Activated CD4-positive, alpha-beta T cell treated with anti-CD3 and anti-CD28 coated beads, Interleukin-2, amount 10 ng/mL, durations not matched to agents 7 days and 5 days (primary cell): ENCODE data around the gene CD58. TPM values are rescaled to one million over a fixed set of nuclear protein-coding genes. Genes with fewer than 3 reads are reported as not detected.

Experiments used
- CTCF ChIA-PET: fragments of 350-600 bp; sonication (Branson Sonifier 250); formaldehyde crosslinking; loops from one replicate; lab custom pipeline; 2021; ENCODE audit warnings: antibody characterized with exemption; lab: Charles Lee
- POLR2A ChIA-PET: fragments of 350-600 bp; sonication (Branson Sonifier 250); formaldehyde crosslinking; loops from one replicate; lab custom pipeline; 2021; ENCODE audit warnings: antibody characterized with exemption; lab: Charles Lee
- DNase-seq: peaks from one replicate; pipeline ENCODE4 v3.0.0-alpha.2; 2020
- H3K27ac Mint-ChIP-seq: one replicate; pipeline ENCODE4 v1.8.0; 2021; ENCODE audit warnings: mild to moderate bottlenecking, moderate library complexity, mixed read lengths
- H3K27me3 Mint-ChIP-seq: one replicate; pipeline ENCODE4 v1.8.0; 2021; ENCODE audit warnings: mixed read lengths
- H3K36me3 Mint-ChIP-seq: one replicate; pipeline ENCODE4 v1.8.0; 2021; ENCODE audit warnings: low read depth, mixed read lengths
- H3K4me1 Mint-ChIP-seq: one replicate; pipeline ENCODE4 v1.8.0; 2021; ENCODE audit warnings: mixed read lengths
- H3K4me3 Mint-ChIP-seq: one replicate; pipeline ENCODE4 v1.8.0; 2021; ENCODE audit warnings: mild to moderate bottlenecking, moderate library complexity, mixed read lengths
- H3K9me3 Mint-ChIP-seq: one replicate; pipeline ENCODE4 v1.8.0; 2021; ENCODE audit warnings: mixed read lengths
- total RNA-seq, 2 experiments: library from RNA; stranded (reverse); gene quantifications; one replicate each; pipeline ENCODE4 v1.2.3, GENCODE V29; 2021

Gene CD58
- total RNA-seq, 2 experiments from 2014 or later: 22.5 to 29.2 TPM

DNA sequence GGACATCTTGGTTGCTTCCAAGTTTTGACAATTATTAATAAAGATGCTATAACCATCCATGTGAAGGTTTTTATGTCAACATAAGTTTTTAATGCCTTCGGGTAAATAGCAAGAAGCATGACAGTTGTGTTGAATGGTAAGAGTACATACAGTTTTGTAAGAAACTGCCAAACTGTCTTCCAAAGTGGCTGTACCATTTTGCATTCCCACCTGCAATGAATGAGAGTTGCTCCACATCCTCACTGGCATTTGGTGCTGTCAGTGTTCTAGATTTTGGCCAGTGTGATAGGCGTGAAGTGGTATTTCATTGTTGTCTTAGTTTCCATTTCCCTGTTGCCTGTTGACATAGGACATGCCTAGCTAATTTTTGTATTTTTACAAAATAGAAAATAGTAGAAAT is 45.4 kb downstream of the CD58 start:
- POLR2A ChIA-PET: no interaction called here
- no peaks in the 10 kb centered on the region for H3K27me3 Mint-ChIP-seq
- H3K4me1 Mint-ChIP-seq: no peaks in the 10 kb centered on the region
- no peak overlapping the region for H3K27ac Mint-ChIP-seq
- no peak overlapping the region for H3K4me3 Mint-ChIP-seq
- CTCF ChIA-PET: no interaction called here
- DNase-seq: no peak
- H3K36me3 Mint-ChIP-seq: peaks cover 56% of the 10 kb centered on the region
- H3K9me3 Mint-ChIP-seq: peaks cover 20% of the 10 kb centered on the region

DNA sequence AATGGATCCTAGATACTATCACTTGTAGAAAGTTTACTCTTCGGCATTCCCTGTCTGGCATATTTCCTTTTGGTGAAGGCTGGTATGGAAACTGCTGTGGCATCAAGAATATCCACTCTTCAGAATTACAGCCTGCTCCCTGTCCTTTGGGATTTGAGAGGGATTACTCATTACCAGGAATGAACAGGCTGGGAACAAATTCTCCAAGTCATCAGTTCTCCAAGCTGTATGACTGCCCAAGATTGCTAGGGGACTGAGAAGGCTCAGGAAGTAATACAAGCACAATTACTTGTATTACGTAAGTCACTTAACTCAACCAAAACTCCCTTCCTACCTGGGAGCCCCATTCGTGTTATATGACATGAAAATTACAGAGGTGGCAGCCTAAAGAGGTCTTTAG is 49.6 kb downstream of the CD58 start:
- no peak for DNase-seq
- peaks cover 16% of the 10 kb centered on the region for H3K4me1 Mint-ChIP-seq
- H3K4me3 Mint-ChIP-seq: no peak overlapping the region
- ChIA-PET CTCF (no interaction called here), POLR2A (no interaction called here)
- no peaks in the 10 kb centered on the region for H3K27me3 Mint-ChIP-seq
- peaks cover 36% of the 10 kb centered on the region for H3K36me3 Mint-ChIP-seq
- peaks cover 5% of the 10 kb centered on the region for H3K9me3 Mint-ChIP-seq
- H3K27ac Mint-ChIP-seq: no peak overlapping the region

DNA sequence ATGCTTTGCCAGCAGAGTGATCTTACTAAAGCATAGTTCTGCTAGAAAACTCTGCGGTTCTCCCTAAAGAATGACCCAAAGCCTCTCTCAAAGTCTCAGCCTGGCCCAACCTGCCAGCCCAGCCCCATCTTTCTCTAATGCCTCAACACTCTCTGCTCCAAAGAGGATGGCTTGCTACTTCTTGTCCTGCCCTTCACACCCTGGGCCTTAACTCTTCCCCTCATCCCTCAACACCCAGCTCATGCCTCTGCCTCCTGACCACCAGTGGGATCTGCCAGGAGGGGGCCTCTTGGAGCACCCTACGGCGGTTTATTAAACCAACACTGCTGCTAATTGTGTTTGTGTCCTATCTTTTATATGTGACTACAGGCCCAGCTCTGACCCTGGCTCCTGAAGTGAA is 52.4 kb downstream of the CD58 start:
- Mint-ChIP-seq H3K9me3 (no peaks in the 10 kb centered on the region), H3K4me3 (no peak overlapping the region), H3K36me3 (peaks cover 27% of the 10 kb centered on the region), H3K4me1 (peaks cover 38% of the 10 kb centered on the region), H3K27me3 (no peaks in the 10 kb centered on the region), H3K27ac (no peak overlapping the region)
- ChIA-PET POLR2A (no interaction called here), CTCF (no interaction called here)
- DNase-seq: no peak

DNA sequence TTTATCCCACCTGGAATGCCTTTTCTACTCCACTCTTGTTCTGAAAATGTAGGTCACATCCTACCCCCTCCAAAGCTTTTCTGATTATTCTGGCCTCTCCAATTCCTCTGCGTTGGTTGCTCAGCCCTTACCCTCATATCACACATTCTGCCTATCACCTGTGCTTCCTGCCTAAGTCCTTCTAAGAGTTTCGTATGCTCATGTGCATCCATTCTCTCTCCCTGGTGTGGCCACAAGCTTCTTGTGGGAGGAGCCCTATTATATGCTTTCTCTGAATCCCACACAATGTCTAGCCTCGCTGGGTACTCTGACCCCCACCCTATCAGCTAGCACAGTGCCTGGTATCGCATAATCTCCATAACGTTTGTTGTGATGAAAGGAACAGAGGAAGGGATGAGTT is 54.2 kb downstream of the CD58 start:
- POLR2A ChIA-PET: no interaction called here
- H3K36me3 Mint-ChIP-seq: peaks cover 34% of the 10 kb centered on the region
- peak overlapping the region; percentile 71 for H3K27ac Mint-ChIP-seq
- no peak overlapping the region for H3K4me3 Mint-ChIP-seq
- no peaks in the 10 kb centered on the region for H3K27me3 Mint-ChIP-seq
- CTCF ChIA-PET: interaction anchor here (2.0 kb wide), 1 partner anchor 18 kb away, joined by 12 read pairs; no protein-coding TSS in a partner anchor
- H3K9me3 Mint-ChIP-seq: peaks cover 3% of the 10 kb centered on the region
- no peak for DNase-seq
- H3K4me1 Mint-ChIP-seq: peaks cover 50% of the 10 kb centered on the region

DNA sequence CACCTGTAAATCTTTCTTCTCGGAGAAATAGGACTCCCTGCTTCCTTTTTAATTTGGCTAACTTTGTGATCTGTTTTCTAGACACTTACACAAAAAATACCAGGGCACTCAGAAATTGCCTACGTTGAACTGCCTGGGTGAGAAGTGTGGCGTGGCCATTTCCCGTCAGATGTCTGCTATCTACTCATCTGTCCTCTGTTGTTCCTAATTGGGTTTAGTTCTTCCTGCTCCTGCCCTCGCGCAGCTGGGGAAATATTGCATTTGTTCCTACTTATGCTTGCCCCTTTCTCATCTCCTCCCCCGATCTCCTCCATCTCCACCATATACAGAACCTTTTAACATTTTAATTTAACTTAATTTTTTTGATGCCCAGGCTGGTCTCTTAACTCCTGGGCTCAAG is 55.1 kb downstream of the CD58 start:
- no peak for DNase-seq
- peak overlapping the region; percentile 59 for H3K4me3 Mint-ChIP-seq
- peaks cover 38% of the 10 kb centered on the region for H3K36me3 Mint-ChIP-seq
- CTCF ChIA-PET: interaction anchor here (0.9 to 3.5 kb wide), 8 partner anchors 11 to 377 kb away, joined by 3 to 14 read pairs (median 4); no protein-coding TSS in a partner anchor
- H3K4me1 Mint-ChIP-seq: peaks cover 59% of the 10 kb centered on the region
- H3K9me3 Mint-ChIP-seq: peaks cover 10% of the 10 kb centered on the region
- no peaks in the 10 kb centered on the region for H3K27me3 Mint-ChIP-seq
- POLR2A ChIA-PET: interaction anchor here (1.5 kb wide), 1 partner anchor 11 kb away, joined by 4 read pairs; no protein-coding TSS in a partner anchor
- peak overlapping the region; percentile 89 for H3K27ac Mint-ChIP-seq

DNA sequence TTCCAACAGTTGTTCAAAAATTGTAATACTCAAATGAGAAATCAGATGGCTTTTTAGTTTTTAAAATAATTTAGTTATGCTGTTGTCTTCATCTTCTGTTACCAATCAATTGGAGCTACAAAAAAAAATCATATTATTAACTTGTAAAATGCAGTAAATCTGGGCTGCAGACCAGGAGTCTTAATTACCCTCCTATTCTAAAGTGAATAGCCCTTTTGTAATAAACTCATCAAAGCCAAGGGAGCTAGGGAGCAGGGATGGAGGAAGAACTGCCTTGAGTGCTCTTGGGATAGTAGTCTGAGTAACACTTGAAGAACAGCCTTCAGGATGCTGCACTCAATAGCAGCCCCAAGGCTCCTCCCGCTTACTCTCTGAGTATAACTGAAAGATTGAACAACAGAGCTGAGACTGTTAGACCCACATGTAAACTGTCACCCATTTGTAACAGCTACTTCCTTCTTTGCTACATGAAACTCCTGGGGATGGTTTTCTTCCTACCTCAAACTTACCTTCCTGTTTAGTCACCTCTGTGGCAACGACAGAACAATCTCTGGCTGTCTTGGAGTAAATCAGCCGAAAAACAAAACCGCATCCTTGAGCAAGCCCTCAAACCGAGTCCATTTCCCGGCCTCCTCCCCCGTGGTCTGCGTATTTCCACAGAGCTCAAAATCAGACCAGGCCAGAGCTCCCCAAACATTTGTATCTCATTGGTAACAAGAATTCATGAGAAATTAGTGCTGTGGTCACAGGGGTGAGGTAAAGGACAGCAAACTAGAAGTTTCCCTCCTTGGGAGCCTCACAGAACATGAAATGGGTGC is 55.9 kb downstream of the CD58 start:
- ChIA-PET CTCF (interaction anchor here (0.9 to 3.5 kb wide), 13 partner anchors 10 to 376 kb away, joined by 3 to 14 read pairs (median 4); no protein-coding TSS in a partner anchor), POLR2A (interaction anchor here (1.3 to 1.5 kb wide), 2 partner anchors 10 to 54 kb away, joined by 3 to 4 read pairs; no protein-coding TSS in a partner anchor)
- Mint-ChIP-seq H3K27ac (peak overlapping the region; percentile 89), H3K4me1 (peaks cover 64% of the 10 kb centered on the region), H3K36me3 (peaks cover 38% of the 10 kb centered on the region), H3K27me3 (no peaks in the 10 kb centered on the region), H3K9me3 (peaks cover 10% of the 10 kb centered on the region), H3K4me3 (peak overlapping the region; percentile 59)
- peak; percentile 71 for DNase-seq

DNA sequence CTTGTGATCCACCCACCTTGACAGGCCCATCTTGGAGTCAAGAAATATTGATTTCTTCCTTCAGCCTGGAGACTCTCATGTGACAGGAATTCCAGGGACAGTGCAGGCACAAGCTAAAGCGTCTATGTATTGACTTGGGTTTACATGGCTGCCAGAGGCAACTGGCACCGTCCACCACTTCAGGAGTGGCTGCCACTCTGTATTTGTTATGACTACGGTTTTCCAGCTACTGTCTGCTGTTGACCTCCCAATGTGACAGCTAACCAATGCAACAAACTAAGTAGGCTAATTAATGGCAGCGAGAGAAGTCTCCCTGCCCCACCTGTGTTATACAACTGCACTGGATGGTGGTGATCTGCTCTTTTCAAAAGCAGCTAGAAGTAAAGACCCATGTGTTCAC is 56.9 kb downstream of the CD58 start:
- Mint-ChIP-seq H3K36me3 (peaks cover 41% of the 10 kb centered on the region), H3K4me3 (no peak overlapping the region), H3K4me1 (peaks cover 72% of the 10 kb centered on the region), H3K27me3 (no peaks in the 10 kb centered on the region), H3K9me3 (peaks cover 10% of the 10 kb centered on the region), H3K27ac (no peak overlapping the region)
- DNase-seq: no peak
- POLR2A ChIA-PET: interaction anchor here (1.3 to 1.5 kb wide), 2 partner anchors 10 to 55 kb away, joined by 3 to 4 read pairs; no protein-coding TSS in a partner anchor
- CTCF ChIA-PET: interaction anchor here (0.8 to 3.5 kb wide), 4 partner anchors 9 to 60 kb away, joined by 3 to 14 read pairs (median 5); no protein-coding TSS in a partner anchor

DNA sequence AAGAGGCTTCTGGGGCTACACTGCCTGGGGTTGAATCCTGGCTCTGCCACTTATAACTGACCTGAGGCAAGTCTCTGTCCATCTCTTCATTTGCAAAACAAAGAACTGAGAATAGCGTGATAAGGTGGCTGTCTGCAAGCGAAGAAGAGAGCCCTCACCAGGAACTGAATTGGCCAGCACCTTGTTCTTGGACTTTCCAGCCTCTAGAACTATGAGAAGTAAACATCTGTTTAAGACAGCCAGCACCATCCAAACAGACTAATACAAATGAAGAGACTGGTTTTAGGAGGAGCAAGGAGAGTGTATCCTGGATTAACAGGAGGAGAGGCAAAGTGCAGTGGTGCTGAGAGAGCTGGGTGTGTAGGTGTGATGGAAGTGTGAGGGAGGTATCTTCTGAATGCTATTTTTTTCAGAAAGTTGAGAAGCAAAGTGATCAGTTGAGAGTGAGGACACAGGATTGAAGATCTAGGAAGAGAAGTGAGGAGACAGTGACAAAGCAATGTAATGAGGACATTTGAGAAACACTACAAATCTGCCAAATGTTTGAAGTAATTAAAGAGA is 59.3 kb downstream of the CD58 start:
- POLR2A ChIA-PET: no interaction called here

DNA sequence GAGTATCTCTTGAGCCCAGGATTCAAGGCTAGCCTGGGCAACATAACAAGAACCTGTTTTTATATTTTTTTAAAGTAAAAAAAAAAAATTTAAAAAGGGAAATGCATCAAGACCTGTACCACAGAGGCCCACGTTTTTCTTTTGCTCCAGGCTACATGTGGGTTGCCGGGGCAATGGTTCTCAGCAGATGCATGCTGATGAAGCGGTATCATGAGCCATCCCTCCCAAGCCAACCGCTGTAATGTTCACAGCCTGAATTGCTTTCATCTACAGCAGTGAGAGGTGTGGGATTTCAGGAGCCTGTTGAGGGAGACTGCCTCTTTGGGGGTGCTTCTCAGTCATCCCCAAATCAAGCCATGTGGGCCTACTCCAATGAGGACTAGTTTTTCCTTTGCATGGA is 60.5 kb downstream of the CD58 start:
- no peaks in the 10 kb centered on the region for H3K27me3 Mint-ChIP-seq
- POLR2A ChIA-PET: no interaction called here
- no peak overlapping the region for H3K4me3 Mint-ChIP-seq
- CTCF ChIA-PET: interaction anchor here (0.6 to 0.9 kb wide), 2 partner anchors 25 to 80 kb away, joined by 3 to 4 read pairs; no protein-coding TSS in a partner anchor
- H3K9me3 Mint-ChIP-seq: peaks cover 10% of the 10 kb centered on the region
- peaks cover 34% of the 10 kb centered on the region for H3K36me3 Mint-ChIP-seq
- peaks cover 78% of the 10 kb centered on the region for H3K4me1 Mint-ChIP-seq
- no peak for DNase-seq
- H3K27ac Mint-ChIP-seq: no peak overlapping the region

More for the DNA sequence above, 59.3 kb downstream of the CD58 start:
- CTCF ChIA-PET: interaction anchor here (0.6 to 1.4 kb wide), 3 partner anchors 10 to 545 kb away, joined by 3 to 4 read pairs (median 3); no protein-coding TSS in a partner anchor
- DNase-seq: no peak
- peaks cover 34% of the 10 kb centered on the region for H3K36me3 Mint-ChIP-seq
- peaks cover 77% of the 10 kb centered on the region for H3K4me1 Mint-ChIP-seq
- H3K27me3 Mint-ChIP-seq: no peaks in the 10 kb centered on the region
- peaks cover 10% of the 10 kb centered on the region for H3K9me3 Mint-ChIP-seq
- H3K27ac Mint-ChIP-seq: no peak overlapping the region
- H3K4me3 Mint-ChIP-seq: no peak overlapping the region

DNA sequence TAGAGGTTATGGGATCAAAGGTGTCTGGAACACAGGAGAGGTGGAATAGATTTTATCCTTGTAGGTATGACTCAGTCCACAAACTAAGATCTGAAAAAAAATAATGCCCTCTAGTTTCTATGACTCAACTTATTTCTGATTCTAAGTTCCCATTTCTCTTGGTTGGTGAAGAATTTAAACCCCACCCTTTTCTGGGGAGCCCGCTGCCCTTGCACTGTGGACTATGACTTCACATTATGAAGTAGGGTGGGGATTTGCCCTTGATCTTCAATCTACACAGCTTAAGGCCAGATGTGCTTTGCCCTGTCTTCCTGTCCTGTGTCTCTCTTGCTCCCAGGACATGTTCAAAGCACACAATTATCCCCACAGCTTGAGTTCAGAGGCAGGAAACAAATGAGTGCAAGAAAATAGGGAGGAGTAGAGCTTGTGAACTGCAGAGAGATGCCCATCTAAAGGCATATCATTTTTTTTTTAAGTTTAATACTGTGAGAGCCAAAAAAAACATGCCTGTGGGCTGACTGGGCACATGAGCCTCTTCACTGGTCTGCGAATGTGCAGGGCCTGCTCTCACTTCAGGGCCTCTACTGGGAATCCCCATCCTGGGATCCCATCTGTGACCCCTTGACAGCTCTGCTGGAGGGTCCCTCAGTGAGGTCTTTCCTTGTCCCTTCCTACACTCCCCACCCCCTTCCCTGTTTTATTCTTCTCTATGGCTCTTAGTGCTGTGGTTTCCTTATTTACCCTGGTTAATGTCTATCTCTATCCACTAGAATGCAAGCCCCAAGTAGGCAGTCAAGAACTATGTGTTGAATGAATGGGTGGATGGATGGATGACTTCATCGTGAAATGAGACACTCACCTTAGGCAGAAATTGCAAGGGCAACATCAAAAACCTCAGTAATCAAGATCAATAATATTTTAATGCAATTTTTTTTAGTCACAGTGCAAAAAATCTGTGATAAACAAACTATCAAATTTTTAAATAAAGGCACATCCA is 61.5 kb downstream of the CD58 start:
- ChIA-PET POLR2A (no interaction called here), CTCF (interaction anchor here (0.6 to 0.9 kb wide), 3 partner anchors 24 to 81 kb away, joined by 3 to 4 read pairs (median 3); no protein-coding TSS in a partner anchor)
- no peak for DNase-seq
- peaks cover 32% of the 10 kb centered on the region for H3K36me3 Mint-ChIP-seq
- H3K4me1 Mint-ChIP-seq: peaks cover 79% of the 10 kb centered on the region
- peaks cover 10% of the 10 kb centered on the region for H3K9me3 Mint-ChIP-seq
- H3K27me3 Mint-ChIP-seq: no peaks in the 10 kb centered on the region
- no peak overlapping the region for H3K4me3 Mint-ChIP-seq
- H3K27ac Mint-ChIP-seq: peak overlapping the region; percentile 63

DNA sequence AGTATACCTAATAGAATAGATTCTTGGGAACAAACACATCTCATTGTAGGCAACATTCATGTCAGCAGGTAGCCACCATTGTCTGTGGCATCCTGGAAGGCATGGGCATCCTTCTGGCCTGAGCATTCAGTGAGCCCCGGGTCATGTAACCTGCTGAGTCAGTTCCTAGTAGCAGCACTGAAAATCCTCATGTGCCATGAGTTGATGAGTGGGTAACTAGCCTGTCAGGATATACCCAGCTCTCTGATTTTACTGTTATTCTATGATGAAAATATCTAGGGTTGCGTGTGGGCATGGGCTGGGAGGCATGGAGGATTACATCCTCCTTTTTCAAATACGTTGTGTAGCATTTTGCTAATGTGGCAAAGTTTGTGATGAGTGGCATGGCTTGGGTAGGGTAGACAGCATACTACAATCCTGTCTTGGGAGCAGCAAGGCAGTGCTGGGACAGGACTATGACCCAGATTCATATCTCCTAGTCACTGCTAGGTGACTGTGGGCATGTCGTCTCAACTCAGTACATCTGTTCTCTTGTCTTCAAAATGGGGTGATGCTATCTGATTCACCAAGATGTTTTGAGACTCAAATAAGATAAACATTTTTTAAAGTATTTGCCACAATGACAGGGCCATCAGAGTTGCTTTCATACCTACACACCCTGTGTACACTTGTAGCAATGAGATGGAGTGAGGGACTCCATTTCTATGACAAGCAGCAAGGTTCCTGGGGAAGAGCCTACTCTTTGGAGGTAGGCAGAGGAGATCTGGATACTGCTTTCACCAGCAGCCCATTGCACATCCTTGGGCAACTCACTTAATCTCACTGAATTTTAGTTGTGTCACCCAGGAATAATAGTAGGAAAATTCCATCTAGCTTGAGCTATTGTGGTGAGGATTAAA is 62.5 kb downstream of the CD58 start:
- POLR2A ChIA-PET: no interaction called here
- H3K36me3 Mint-ChIP-seq: peaks cover 32% of the 10 kb centered on the region
- H3K27me3 Mint-ChIP-seq: no peaks in the 10 kb centered on the region
- peak; percentile 5 for DNase-seq
- H3K4me1 Mint-ChIP-seq: peaks cover 82% of the 10 kb centered on the region
- H3K4me3 Mint-ChIP-seq: no peak overlapping the region
- CTCF ChIA-PET: interaction anchor here (0.6 to 1.1 kb wide), 4 partner anchors 9 to 331 kb away, joined by 3 to 5 read pairs (median 3); partner anchors contain the start of gene CD58
- H3K9me3 Mint-ChIP-seq: peaks cover 10% of the 10 kb centered on the region
- peak overlapping the region; percentile 3 for H3K27ac Mint-ChIP-seq
